Cardiac muscle cell (in vitro differentiated cells and primary cell): ENCODE results near the gene AP2A2. TPM values are rescaled to one million over a fixed set of nuclear protein-coding genes. Genes with fewer than 3 reads are reported as not detected.

ENCODE experiments used
- DNase-seq, 2 donors: peaks; one replicate each; pipeline versions ENCODE4 v3.0.0 to v3.0.0-alpha.2; 2010 to 2017; ENCODE audit warnings: low read depth in 1 of 2, low spot score in 1 of 2
- H3K27ac ChIP-seq: fragments of 200-600 bp; sonication (generic); 2 replicates; pipeline ENCODE4 v1.5.1; 2016
- H3K27me3 ChIP-seq: fragments of 200-600 bp; sonication (generic); 2 replicates; pipeline ENCODE4 v1.6.0; 2016; ENCODE audit warnings: control low read depth
- H3K36me3 ChIP-seq: fragments of 200-600 bp; sonication (generic); 2 replicates; pipeline ENCODE4 v1.5.1; 2016; ENCODE audit warnings: control low read depth
- H3K4me1 ChIP-seq: fragments of 200-600 bp; sonication (generic); 2 replicates; pipeline ENCODE4 v1.8.1; 2017; ENCODE audit warnings: low read depth, mild to moderate bottlenecking, mixed run types
- H3K4me3 ChIP-seq: fragments of 200-600 bp; sonication (generic); 2 replicates; pipeline ENCODE4 v1.5.1; 2016; ENCODE audit warnings: mild to moderate bottlenecking
- H3K9me3 ChIP-seq: fragments of 200-600 bp; sonication (generic); 2 replicates; pipeline ENCODE4 v1.5.1; 2017; ENCODE audit warnings: low read depth, mild to moderate bottlenecking, control low read depth
- polyA plus RNA-seq: library from polyadenylated mRNA; unstranded; fragments of >200 nt; fragmentation: Nextera tagmentation; extraction: Ambion mirVana; gene quantifications from 2 replicates; pipeline ENCODE4 v1.2.1, GENCODE V29; 2016
- total RNA-seq: library from RNA; depleted of rRNA; stranded (reverse); fragments of >200 nt; gene quantifications from 2 replicates; pipeline ENCODE4 v1.2.3, GENCODE V29; 2016
- TF ChIP-seq, protein P1 (sequence below): IDR thresholded peaks from 2 replicates; pipeline ENCODE4 v1.5.1; 2012; ENCODE audit warnings: low read depth, mild to moderate bottlenecking, low read length

AP2A2 gene
- total and polyA plus RNA-seq, 2 experiments from 2014 or later = 47.6 to 77.6 TPM

- no peak for DNase-seq
- H3K27ac ChIP-seq = no peak overlapping the region
These were observed 125.9 kb downstream of the AP2A2 start for GRCh38 chr11:1051356-1052132.

DNA sequence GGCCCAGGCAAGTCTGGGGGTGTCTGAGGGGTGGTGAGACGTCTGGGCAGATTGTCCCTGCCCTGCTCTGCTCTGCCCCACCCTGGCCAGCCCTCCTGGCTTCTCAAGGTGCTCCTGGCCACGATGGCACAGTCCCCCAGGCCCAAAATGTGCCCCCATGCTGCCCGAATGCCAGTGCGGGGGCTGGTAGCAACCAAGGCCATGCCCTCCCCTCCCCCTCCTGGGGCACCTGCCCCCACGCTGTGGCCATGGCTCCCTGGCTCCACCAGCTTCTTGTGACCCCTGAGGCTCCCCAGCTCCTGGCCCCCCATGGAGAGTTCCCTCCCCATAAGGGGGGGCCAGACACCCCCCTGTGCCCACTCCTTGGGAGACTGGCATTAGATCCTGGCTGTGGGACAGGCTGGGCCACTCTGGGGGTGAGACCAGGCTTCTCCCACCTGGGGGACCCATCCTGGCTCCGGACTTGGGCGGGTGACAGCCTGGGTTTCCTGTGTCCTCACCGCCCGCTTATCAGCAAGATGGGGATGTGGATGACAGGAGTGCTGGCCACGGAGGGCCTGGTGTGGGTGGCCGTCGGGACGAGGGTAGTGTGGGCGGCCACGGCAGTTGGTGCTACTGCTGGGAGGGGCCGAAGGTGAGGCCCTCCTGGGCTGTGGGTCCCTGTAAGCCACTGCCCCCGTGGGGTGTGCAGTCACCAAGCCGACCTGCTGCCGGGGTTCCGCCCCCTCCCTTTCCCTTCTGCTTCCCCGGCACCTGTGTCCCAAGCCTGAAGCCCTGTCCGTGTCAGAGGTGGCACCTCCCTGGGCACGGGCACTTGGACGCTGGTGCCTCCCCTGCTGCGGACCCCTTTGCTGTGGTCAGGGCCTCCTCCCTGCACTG lies 126.7 kb downstream of the AP2A2 start:
- H3K27me3 ChIP-seq = no peaks in the 10 kb centered on the region
- H3K36me3 ChIP-seq = no peaks in the 10 kb centered on the region
- H3K9me3 ChIP-seq = no peaks in the 10 kb centered on the region
- no peaks in the 10 kb centered on the region for H3K4me1 ChIP-seq
- H3K27ac ChIP-seq = no peak overlapping the region
- TF ChIP-seq, protein P1, sequence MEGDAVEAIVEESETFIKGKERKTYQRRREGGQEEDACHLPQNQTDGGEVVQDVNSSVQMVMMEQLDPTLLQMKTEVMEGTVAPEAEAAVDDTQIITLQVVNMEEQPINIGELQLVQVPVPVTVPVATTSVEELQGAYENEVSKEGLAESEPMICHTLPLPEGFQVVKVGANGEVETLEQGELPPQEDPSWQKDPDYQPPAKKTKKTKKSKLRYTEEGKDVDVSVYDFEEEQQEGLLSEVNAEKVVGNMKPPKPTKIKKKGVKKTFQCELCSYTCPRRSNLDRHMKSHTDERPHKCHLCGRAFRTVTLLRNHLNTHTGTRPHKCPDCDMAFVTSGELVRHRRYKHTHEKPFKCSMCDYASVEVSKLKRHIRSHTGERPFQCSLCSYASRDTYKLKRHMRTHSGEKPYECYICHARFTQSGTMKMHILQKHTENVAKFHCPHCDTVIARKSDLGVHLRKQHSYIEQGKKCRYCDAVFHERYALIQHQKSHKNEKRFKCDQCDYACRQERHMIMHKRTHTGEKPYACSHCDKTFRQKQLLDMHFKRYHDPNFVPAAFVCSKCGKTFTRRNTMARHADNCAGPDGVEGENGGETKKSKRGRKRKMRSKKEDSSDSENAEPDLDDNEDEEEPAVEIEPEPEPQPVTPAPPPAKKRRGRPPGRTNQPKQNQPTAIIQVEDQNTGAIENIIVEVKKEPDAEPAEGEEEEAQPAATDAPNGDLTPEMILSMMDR = no peak
- no peak overlapping the region for H3K4me3 ChIP-seq
- no peak for DNase-seq

More at GRCh38 chr11:1051356-1052132, 125.9 kb downstream of the AP2A2 start:
- H3K9me3 ChIP-seq = no peaks in the 10 kb centered on the region
- no peaks in the 10 kb centered on the region for H3K27me3 ChIP-seq
- TF ChIP-seq, protein P1 = no peak
- H3K4me3 ChIP-seq = no peak overlapping the region
- no peaks in the 10 kb centered on the region for H3K36me3 ChIP-seq
- H3K4me1 ChIP-seq = no peaks in the 10 kb centered on the region

GRCh38 chr11:1053121-1053901 lies 127.6 kb downstream of the AP2A2 start:
- Histone ChIP-seq H3K27ac (no peak overlapping the region), H3K27me3 (no peaks in the 10 kb centered on the region), H3K4me1 (no peaks in the 10 kb centered on the region), H3K9me3 (no peaks in the 10 kb centered on the region), H3K4me3 (no peak overlapping the region), H3K36me3 (no peaks in the 10 kb centered on the region)
- peak in 1 of 2 donors; percentile 34 for DNase-seq
- TF ChIP-seq, protein P1 = peak; percentile 17

DNA sequence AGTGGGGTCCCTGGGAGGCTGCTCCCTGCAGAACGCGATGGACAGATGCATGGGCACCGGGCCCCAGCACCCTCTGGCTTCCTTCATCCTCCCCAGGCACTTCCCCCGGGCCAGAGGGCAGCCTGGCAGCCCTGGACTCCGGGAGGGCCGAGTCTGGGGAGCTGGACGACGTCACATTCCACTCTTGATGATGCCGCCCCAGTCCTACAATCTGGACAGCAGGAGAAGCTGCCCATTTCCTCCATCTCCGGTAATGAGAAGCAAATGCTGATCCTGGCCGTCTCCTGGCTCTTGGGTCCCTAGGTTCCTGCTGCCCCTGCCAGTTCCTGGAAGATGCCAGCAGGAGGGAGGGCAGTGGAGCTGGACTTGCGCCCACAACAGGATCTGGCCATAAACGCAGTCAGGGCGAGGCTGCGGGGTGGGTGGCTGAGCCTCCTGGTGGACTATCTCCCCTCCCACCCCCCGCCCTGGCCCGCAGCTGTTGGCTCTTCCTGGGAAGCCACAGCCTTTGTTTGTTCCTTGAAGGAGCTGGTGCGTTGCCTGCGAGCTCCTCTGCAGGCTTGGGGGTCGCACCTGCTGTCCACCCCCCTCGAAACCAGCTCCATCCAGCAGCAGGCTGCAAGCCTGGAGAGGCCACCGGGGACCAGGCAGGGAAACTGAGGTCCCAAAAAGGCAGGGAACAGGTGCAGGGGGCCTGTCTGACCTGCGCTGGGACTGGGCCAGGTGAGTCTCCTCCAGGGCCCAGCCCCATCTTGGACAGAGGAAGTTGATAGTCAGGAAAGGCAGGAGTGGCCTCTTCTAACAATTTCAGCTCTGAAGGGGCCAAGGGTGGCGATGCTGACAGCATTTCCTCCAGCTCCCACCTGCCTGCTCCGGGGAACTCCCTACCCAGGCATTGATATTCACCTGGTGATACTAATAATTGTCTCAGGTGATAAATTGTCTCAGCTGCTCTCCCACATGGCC lies 128.8 kb downstream of the AP2A2 start:
- DNase-seq = peak in 1 of 2 donors; percentile 29
- Histone ChIP-seq H3K27ac (no peak overlapping the region), H3K4me1 (no peaks in the 10 kb centered on the region), H3K36me3 (no peaks in the 10 kb centered on the region), H3K4me3 (no peak overlapping the region), H3K27me3 (no peaks in the 10 kb centered on the region), H3K9me3 (no peaks in the 10 kb centered on the region)
- TF ChIP-seq, protein P1 = no peak
